ENCODE data around the gene EFCAB11. TPM values are rescaled to one million over a fixed set of nuclear protein-coding genes. Genes with fewer than 3 reads are reported as not detected.
A peak's percentile ranks its signal among the peaks of the same experiment; 100 is the strongest.

The EFCAB11 gene
- total and polyA plus RNA-seq, 2 of the 4 experiments (the other 2 are of a cell fraction), result 2.2 to 5.3 TPM

GRCh38 chr14:89836830-89837469, 117.6 kb downstream of the EFCAB11 start:
- in situ Hi-C loops (cut with MboI; ENCODE audit: low sequenced_read_pairs) (no loop called here), intact Hi-C loops (cut with micrococcal nuclease) (no loop called here), dilution Hi-C loops (cut with HindIII; ENCODE audit: low sequenced_read_pairs, unreplicated experiment) (no loop called here)
- BruUV-seq (replicated peaks), result no TSS peak
- Histone ChIP-seq H3K9ac (ENCODE audit: low read depth, low read length) (no peak overlapping the region), H3K4me2 (ENCODE audit: low read depth, low read length) (no peak overlapping the region), H4K5ac (ENCODE audit: low read depth, low read length) (peak overlapping the region; percentile 9; the same call in 1 of the 2 replicates), H3K9me1 (ENCODE audit: insufficient read depth, low read length) (no peaks in the 10 kb centered on the region; the same call in 1 of the 2 replicates), H3K4ac (ENCODE audit: low read depth, low read length) (no peak overlapping the region), H2AK9ac (replicated peaks; ENCODE audit: low read depth, low read length, poor library complexity) (no peak overlapping the region), H2BK120ac (ENCODE audit: low read depth, low read length) (no peak overlapping the region; the same call in 1 of the 2 replicates), H3K79me1 (ENCODE audit: low read depth in 1 of 2, low read length in 2 of 2) (no peaks in the 10 kb centered on the region), H3K4me1 (ENCODE audit: control insufficient read depth, insufficient read depth, low read length) (peaks cover 4% of the 10 kb centered on the region), H2AFZ (replicated peaks; ENCODE audit: low read length, poor library complexity) (no peak overlapping the region), H4K8ac (ENCODE audit: low read depth in 2 of 2, low read length in 2 of 2) (no peak overlapping the region), H3K27me3 (ENCODE audit: control insufficient read depth, insufficient read depth, low read length) (no peaks in the 10 kb centered on the region), H2BK20ac (ENCODE audit: low read depth, low read length) (no peak overlapping the region), H3K18ac (ENCODE audit: low read depth, low read length) (no peak overlapping the region; the same call in 1 of the 2 replicates), H3K27ac (ENCODE audit: insufficient read depth, low read length) (no peak overlapping the region), H3K9me3 (ENCODE audit: control insufficient read depth, insufficient read depth, low read length) (peaks cover 4% of the 10 kb centered on the region; the same call in 1 of the 2 replicates), H2BK5ac (ENCODE audit: low read depth, low read length, poor library complexity, severe bottlenecking) (no peak overlapping the region), H3K36me3 (ENCODE audit: control insufficient read depth, insufficient read depth, low read length) (no peaks in the 10 kb centered on the region), H4K91ac (ENCODE audit: insufficient read depth, low read depth, low read length) (peak overlapping the region; percentile 44), H2AK5ac (ENCODE audit: low read depth, low read length) (peak overlapping the region; percentile 23; the same call in 1 of the 2 replicates), H3K4me3 (ENCODE audit: insufficient read depth, low read depth, low read length) (no peak overlapping the region), H4K20me1 (ENCODE audit: insufficient read depth, low read length) (no peaks in the 10 kb centered on the region), H3K14ac (replicated peaks; ENCODE audit: low read depth, low read length) (no peak overlapping the region), H3K23ac (ENCODE audit: low read depth, low read length) (no peak overlapping the region), H3K56ac (ENCODE audit: extremely low read depth, insufficient read depth, low read length) (no peak overlapping the region), H2BK15ac (ENCODE audit: low read depth, low read length) (no peak overlapping the region; the same call in 2 of the 3 replicates)
- ChIA-PET CTCF (interaction anchor here (0.6 to 1.0 kb wide), 2 partner anchors 11 to 467 kb away, joined by 3 read pairs; no protein-coding TSS in a partner anchor), POLR2A (ENCODE audit: unreplicated experiment) (no interaction called here)
- ATAC-seq (ENCODE audit: low read depth) (no peak), DNase-seq (no peak)
- no CpG with 5 or more reads among the region's 7 CpGs for WGBS, 2 experiments (ENCODE audit: extremely low coverage in 2 of 2, insufficient read length in 1 of 2)
- TF ChIP-seq CEBPB (IDR thresholded peaks at IDR 0.05; ENCODE audit: low read depth, low read length), result no peak
- TF ChIP-seq RFX5 (IDR thresholded peaks at IDR 0.05; ENCODE audit: low read depth, low read length), result no peak
- TF ChIP-seq MXI1 (IDR thresholded peaks at IDR 0.05; ENCODE audit: borderline replicate concordance, low read depth, low read length), result no peak
- no peak for TF ChIP-seq MAZ (IDR thresholded peaks at IDR 0.05; ENCODE audit: borderline replicate concordance, low read depth, low read length)
- TF ChIP-seq SMC3 (IDR thresholded peaks at IDR 0.05; ENCODE audit: low read depth, low read length), result no peak
- no peak for TF ChIP-seq NFE2L2 (IDR thresholded peaks at IDR 0.05; ENCODE audit: low read depth, low read length)
- TF ChIP-seq RCOR1 (IDR thresholded peaks at IDR 0.05; ENCODE audit: insufficient replicate concordance, low read length), result no peak
- no peak for TF ChIP-seq MAFK (IDR thresholded peaks at IDR 0.05; ENCODE audit: low read depth, low read length)
- no peak for TF ChIP-seq RAD21 (IDR thresholded peaks at IDR 0.05; ENCODE audit: low read length)
- TF ChIP-seq CTCF (conservative IDR thresholded peaks at IDR 0.05; ENCODE audit: low read depth, low read length), result no peak
- TF ChIP-seq USF2 (IDR thresholded peaks at IDR 0.05; ENCODE audit: low read depth, low read length), result no peak
- TF ChIP-seq FOS (IDR thresholded peaks at IDR 0.05; ENCODE audit: low read depth, low read length), result no peak
- TF ChIP-seq, protein P1, sequence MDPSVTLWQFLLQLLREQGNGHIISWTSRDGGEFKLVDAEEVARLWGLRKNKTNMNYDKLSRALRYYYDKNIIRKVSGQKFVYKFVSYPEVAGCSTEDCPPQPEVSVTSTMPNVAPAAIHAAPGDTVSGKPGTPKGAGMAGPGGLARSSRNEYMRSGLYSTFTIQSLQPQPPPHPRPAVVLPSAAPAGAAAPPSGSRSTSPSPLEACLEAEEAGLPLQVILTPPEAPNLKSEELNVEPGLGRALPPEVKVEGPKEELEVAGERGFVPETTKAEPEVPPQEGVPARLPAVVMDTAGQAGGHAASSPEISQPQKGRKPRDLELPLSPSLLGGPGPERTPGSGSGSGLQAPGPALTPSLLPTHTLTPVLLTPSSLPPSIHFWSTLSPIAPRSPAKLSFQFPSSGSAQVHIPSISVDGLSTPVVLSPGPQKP (IDR thresholded peaks at IDR 0.05; ENCODE audit: borderline replicate concordance, low read depth, low read length), result no peak
- TF ChIP-seq BHLHE40 (IDR thresholded peaks at IDR 0.05; ENCODE audit: low read depth, low read length), result no peak
- no peak for TF ChIP-seq POLR2A (IDR thresholded peaks at IDR 0.05; ENCODE audit: low read depth, low read length)
- TF ChIP-seq CHD1 (IDR thresholded peaks at IDR 0.05; ENCODE audit: low read depth, low read length), result no peak
